Breast epithelium (tissue), 4 donors: ENCODE measurements around the gene MR1. TPM values are rescaled to one million over a fixed set of nuclear protein-coding genes. Genes with fewer than 3 reads are reported as not detected.
"Not testable (repeated sequence)": the region's sequence is repeated elsewhere in the genome, so short reads cannot be mapped to it uniquely, and the experiment has no call there.

ENCODE experiments used
- DNase-seq, 2 donors: peaks; one replicate each; pipeline ENCODE4 v3.0.0-alpha.2; 2019; ENCODE audit warnings: low spot score in 2 of 2
- H3K27ac ChIP-seq, 2 donors: fragments of 200-600 bp; sonication (generic) in 1 of 2; one replicate each; pipeline ENCODE4 v1.5.1; 2016 to 2019; ENCODE audit warnings: mild to moderate bottlenecking in 1 of 2
- H3K27me3 ChIP-seq, 2 donors: fragments of 200-600 bp; sonication (generic) in 1 of 2; one replicate each; pipeline versions ENCODE4 v1.5.1 to v1.6.0; 2017 to 2019; ENCODE audit warnings: control low read depth in 1 of 2, mild to moderate bottlenecking in 1 of 2
- H3K36me3 ChIP-seq: fragments of 200-600 bp; one replicate; pipeline ENCODE4 v1.5.1; 2019
- H3K4me1 ChIP-seq, 2 donors: fragments of 200-600 bp; sonication (generic); one replicate each; pipeline ENCODE4 v1.5.1; 2016 to 2019; ENCODE audit warnings: control low read depth in 1 of 2
- H3K4me3 ChIP-seq, 3 donors: fragments of 200-600 bp; sonication (generic); 1 replicate in 2 of 3; 2 replicates in 1 of 3; pipeline ENCODE4 v1.5.1; 2016 to 2019; ENCODE audit warnings: mild to moderate bottlenecking in 3 of 3, moderate library complexity in 2 of 3
- H3K9me3 ChIP-seq, 2 donors: fragments of 200-600 bp; sonication (generic) in 1 of 2; one replicate each; pipeline ENCODE4 v1.5.1; 2016 to 2019; ENCODE audit warnings: control low read depth in 1 of 2
- CTCF ChIP-seq, 3 donors: fragments of 450-650 bp; IDR thresholded peaks; one replicate each; pipeline ENCODE4 v1.5.1; 2016 to 2017; ENCODE audit warnings: antibody characterized with exemption in 3 of 3, mild to moderate bottlenecking in 3 of 3, moderate library complexity in 3 of 3
- POLR2A ChIP-seq: fragments of 450-650 bp; IDR thresholded peaks from one replicate; pipeline ENCODE4 v1.6.1; 2016; ENCODE audit warnings: antibody characterized with exemption, mild to moderate bottlenecking, moderate library complexity
- POLR2AphosphoS5 ChIP-seq, 3 donors: sonication (generic); formaldehyde crosslinking; IDR thresholded peaks; one replicate each; pipeline ENCODE4 v1.6.1; 2017; ENCODE audit warnings: antibody characterized with exemption in 3 of 3
- intact Hi-C: fragments of 100-400 bp; cut with DNase I; formaldehyde crosslinking; loops from one replicate; pipeline ENCODE4 v1.15.1; 2023; ENCODE audit warnings: low total_unique reads
- total RNA-seq, 3 donors: library from RNA; depleted of rRNA; stranded (reverse); fragments of >200 nt; gene quantifications; one replicate each; pipeline ENCODE4 v1.1.0, GENCODE V29; 2016

Gene MR1
- total RNA-seq, 3 donors from 2014 or later: 12.8 to 23.4 (median 15.2) TPM

- no peaks in the 10 kb centered on the region for H3K9me3 ChIP-seq
- no peaks in the 10 kb centered on the region for H3K4me1 ChIP-seq
- no peak for DNase-seq
- intact Hi-C loops: no loop called here
- H3K27ac ChIP-seq: no peak overlapping the region
- no peak for TF ChIP-seq CTCF (IDR thresholded peaks at IDR 0.05)
- no peak for TF ChIP-seq POLR2AphosphoS5 (IDR thresholded peaks at IDR 0.05)
- H3K27me3 ChIP-seq: no peaks in the 10 kb centered on the region
- H3K36me3 ChIP-seq: no peaks in the 10 kb centered on the region
- no peak overlapping the region for H3K4me3 ChIP-seq
Measured at GRCh38 chr1:181056560-181056959, 22.8 kb downstream of the MR1 start.

- no peaks in the 10 kb centered on the region for H3K4me1 ChIP-seq
- no peaks in the 10 kb centered on the region for H3K36me3 ChIP-seq
- no peak overlapping the region for H3K27ac ChIP-seq
- H3K27me3 ChIP-seq: no peaks in the 10 kb centered on the region
- H3K4me3 ChIP-seq: no peak overlapping the region
- DNase-seq: no peak
- no peaks in the 10 kb centered on the region for H3K9me3 ChIP-seq
- no peak for TF ChIP-seq POLR2AphosphoS5 (IDR thresholded peaks at IDR 0.05)
- intact Hi-C loops: no loop called here
Measured at GRCh38 chr1:181057079-181057478, 23.3 kb downstream of the MR1 start.

- no peak for TF ChIP-seq POLR2AphosphoS5 (IDR thresholded peaks at IDR 0.05)
- Histone ChIP-seq H3K27me3 (no peaks in the 10 kb centered on the region), H3K4me1 (no peaks in the 10 kb centered on the region), H3K36me3 (no peaks in the 10 kb centered on the region), H3K9me3 (no peaks in the 10 kb centered on the region), H3K27ac (no peak overlapping the region), H3K4me3 (no peak overlapping the region)
- no peak for DNase-seq
- intact Hi-C loops: no loop called here
Measured at GRCh38 chr1:181059435-181059834, 25.7 kb downstream of the MR1 start.

- no peak overlapping the region for H3K27ac ChIP-seq
- intact Hi-C loops: no loop called here
- TF ChIP-seq CTCF (IDR thresholded peaks at IDR 0.05) (no peak), POLR2AphosphoS5 (IDR thresholded peaks at IDR 0.05) (no peak), POLR2A (no peak)
- no peaks in the 10 kb centered on the region for H3K4me1 ChIP-seq
- no peak overlapping the region for H3K4me3 ChIP-seq
- no peak for DNase-seq
- H3K36me3 ChIP-seq: no peaks in the 10 kb centered on the region
- no peaks in the 10 kb centered on the region for H3K27me3 ChIP-seq
- no peaks in the 10 kb centered on the region for H3K9me3 ChIP-seq
Measured at GRCh38 chr1:181060066-181060465, 26.3 kb downstream of the MR1 start.

- H3K4me1 ChIP-seq, H3K36me3 ChIP-seq, H3K27me3 ChIP-seq, H3K9me3 ChIP-seq, DNase-seq, H3K4me3 ChIP-seq, intact Hi-C loops, H3K27ac ChIP-seq: not testable (repeated sequence)
Measured at GRCh38 chr1:181060947-181061346, 27.2 kb downstream of the MR1 start.

GRCh38 chr1:181061487-181061886 is 27.7 kb downstream of the MR1 start:
- Histone ChIP-seq H3K36me3 (no peaks in the 10 kb centered on the region), H3K4me3 (no peak overlapping the region), H3K9me3 (no peaks in the 10 kb centered on the region), H3K4me1 (no peaks in the 10 kb centered on the region), H3K27ac (no peak overlapping the region), H3K27me3 (no peaks in the 10 kb centered on the region)
- intact Hi-C loops: no loop called here
- TF ChIP-seq POLR2AphosphoS5 (IDR thresholded peaks at IDR 0.05) (no peak), CTCF (IDR thresholded peaks at IDR 0.05) (no peak), POLR2A (no peak)
- DNase-seq: no peak
